Endothelial cell of umbilical vein (primary cell): ENCODE data around the gene CDK6. TPM values are rescaled to one million over a fixed set of nuclear protein-coding genes. Genes with fewer than 3 reads are reported as not detected.

Source experiments
- BruUV-seq: library from RNA; stranded (reverse); fragments of 400-500 nt; replicated peaks from 2 replicates; lab custom pipeline; 2021; lab: Mats Ljungman, UMichigan
- CTCF ChIA-PET: fragments of 300-600, 350-600 bp; sonication (Branson Sonifier 250); formaldehyde crosslinking; loops from one replicate; lab custom pipeline; 2021; ENCODE audit warnings: antibody characterized with exemption, inconsistent platforms; lab: Charles Lee
- POLR2A ChIA-PET: fragments of 300-600, 350-600 bp; sonication (Branson Sonifier 250); formaldehyde crosslinking; loops from one replicate; lab custom pipeline; 2021; ENCODE audit warnings: antibody characterized with exemption, inconsistent platforms; lab: Charles Lee
- DNase-seq: peaks from one replicate; pipeline ENCODE4 v3.0.0-alpha.2; 2011; ENCODE audit warnings: low read depth, low spot score
- FAIRE-seq: peaks from 2 replicates; lab custom pipeline; 2011; peaks lifted over from hg19 to GRCh38; lab: Jason Lieb, UNC
- H2AFZ ChIP-seq: 2 replicates; pipeline ENCODE4 v1.6.0; 2012; ENCODE audit warnings: low read depth, low read length, control low read depth, inconsistent platforms
- H3K27ac ChIP-seq: 2 replicates; pipeline ENCODE4 v1.5.1; 2011; ENCODE audit warnings: low read depth, mild to moderate bottlenecking, control low read depth, low read length, moderate library complexity; ENCODE audit not compliant: insufficient read depth
- H3K27me3 ChIP-seq, 2 experiments: 2 replicates each; pipeline versions ENCODE4 v1.6.0 to v1.6.1; 2011; ENCODE audit warnings: low read length in 2 of 2, mixed read lengths in 1 of 2; ENCODE audit not compliant: control insufficient read depth in 2 of 2, insufficient read depth in 2 of 2
- H3K36me3 ChIP-seq, 2 experiments: 2 replicates in 1 of 2; 3 replicates in 1 of 2; pipeline ENCODE4 v1.5.1; 2011; ENCODE audit warnings: low read length in 2 of 2, mild to moderate bottlenecking in 1 of 2, moderate library complexity in 1 of 2; ENCODE audit not compliant: control insufficient read depth in 2 of 2, insufficient read depth in 2 of 2; ENCODE audit errors: extremely low read depth in 1 of 2
- H3K4me1 ChIP-seq: 3 replicates; pipeline ENCODE4 v1.5.1; 2011; ENCODE audit warnings: mild to moderate bottlenecking, low read length; ENCODE audit not compliant: control insufficient read depth, insufficient read depth; ENCODE audit errors: extremely low read depth
- H3K4me2 ChIP-seq: 2 replicates; pipeline ENCODE4 v1.6.1; 2011; ENCODE audit warnings: low read length, control low read depth, mixed read lengths; ENCODE audit not compliant: insufficient read depth
- H3K4me3 ChIP-seq, 3 experiments: fragments of 200-600 bp in 1 of 3; sonication (generic), shearing (Covaris generic) in 1 of 3; replicated peaks in 1 of 3; 2 replicates each; pipeline ENCODE4 v1.5.1; 2011 to 2016; ENCODE audit warnings: control low read depth in 3 of 3, low read length in 3 of 3, mild to moderate bottlenecking in 2 of 3, inconsistent platforms in 1 of 3, low read depth in 1 of 3, moderate library complexity in 1 of 3; ENCODE audit not compliant: insufficient read depth in 1 of 3
- H3K79me2 ChIP-seq: 2 replicates; pipeline ENCODE4 v1.6.0; 2012; ENCODE audit warnings: low read length, inconsistent platforms; ENCODE audit not compliant: control insufficient read depth, insufficient read depth
- H3K9ac ChIP-seq: replicated peaks from 2 replicates; pipeline ENCODE3; 2011; ENCODE audit warnings: low read length, control low read depth; ENCODE audit not compliant: insufficient read depth; ENCODE audit errors: extremely low read depth
- H3K9me1 ChIP-seq: replicated peaks from 3 replicates; pipeline ENCODE4 v1.6.0; 2011; ENCODE audit warnings: mild to moderate bottlenecking, low read length; ENCODE audit not compliant: control insufficient read depth, insufficient read depth; ENCODE audit errors: extremely low read depth
- H3K9me3 ChIP-seq: replicated peaks from 2 replicates; pipeline ENCODE4 v1.5.1; 2012; ENCODE audit warnings: low read length, inconsistent platforms; ENCODE audit not compliant: control insufficient read depth, insufficient read depth
- H4K20me1 ChIP-seq: replicated peaks from 2 replicates; pipeline ENCODE3; 2011; ENCODE audit warnings: mild to moderate bottlenecking, low read length; ENCODE audit not compliant: control insufficient read depth, insufficient read depth; ENCODE audit errors: extremely low read depth
- CTCF ChIP-seq, 2 donors: IDR thresholded peaks; 1 replicate in 1 of 2; 2 replicates in 1 of 2; pipeline ENCODE4 v1.5.1; 2011; ENCODE audit warnings: low read length in 2 of 2, mild to moderate bottlenecking in 2 of 2, moderate library complexity in 2 of 2, control low read depth in 1 of 2, inconsistent platforms in 1 of 2, low read depth in 1 of 2; ENCODE audit not compliant: insufficient read depth in 1 of 2; ENCODE audit errors: extremely low read depth in 1 of 2
- EZH2 ChIP-seq: IDR thresholded peaks from 2 replicates; pipeline ENCODE4 v1.6.1; 2012; ENCODE audit warnings: borderline replicate concordance, low read depth, mild to moderate bottlenecking, moderate library complexity, low read length, inconsistent platforms; ENCODE audit not compliant: severe bottlenecking
- FOS ChIP-seq: IDR thresholded peaks from 2 replicates; pipeline ENCODE4 v1.6.1; 2011; ENCODE audit warnings: mild to moderate bottlenecking, low read length, moderate library complexity, borderline replicate concordance; ENCODE audit not compliant: insufficient read depth
- GATA2 ChIP-seq: IDR thresholded peaks from 2 replicates; pipeline ENCODE4 v1.7.0; 2011; ENCODE audit warnings: low read depth, mild to moderate bottlenecking, moderate library complexity, mixed read lengths, low read length; ENCODE audit not compliant: insufficient read length, insufficient read depth
- JUN ChIP-seq: IDR thresholded peaks from 2 replicates; pipeline ENCODE4 v1.6.1; 2011; ENCODE audit warnings: borderline replicate concordance, low read depth; ENCODE audit not compliant: insufficient read length, insufficient read depth
- MAX ChIP-seq: IDR thresholded peaks from 2 replicates; pipeline ENCODE4 v1.6.1; 2011; ENCODE audit not compliant: insufficient read depth, insufficient read length
- MYC ChIP-seq: IDR thresholded peaks from one replicate; pipeline ENCODE4 v1.6.1; 2011; ENCODE audit warnings: mild to moderate bottlenecking, low read depth, low read length
- POLR2A ChIP-seq: IDR thresholded peaks from 2 replicates; pipeline ENCODE4 v1.6.1; 2012; ENCODE audit warnings: low read depth, mild to moderate bottlenecking, control low read depth, low read length
- POLR2AphosphoS5 ChIP-seq: IDR thresholded peaks from 2 replicates; pipeline ENCODE4 v1.6.1; 2012; ENCODE audit warnings: low read depth, mild to moderate bottlenecking, control low read depth, low read length, moderate library complexity; ENCODE audit not compliant: insufficient read depth
- dilution Hi-C: fragments of 300-500 bp; cut with MboI; formaldehyde crosslinking; loops from one replicate; pipeline ENCODE4 v1.15.0; 2019; ENCODE audit warnings: low sequenced_read_pairs; ENCODE audit not compliant: extremely low pct_ligation_motif_present
- intact Hi-C: fragments of 100-400 bp; cut with micrococcal nuclease; formaldehyde crosslinking; loops from one replicate; pipeline ENCODE4 v1.10.0; 2022
- polyA plus RNA-seq, 4 experiments: library from polyadenylated mRNA; depleted of rRNA in 3 of 4; stranded (reverse) in 3 of 4; unstranded in 1 of 4; fragments of >200 nt; gene quantifications; 2 replicates each; pipeline versions ENCODE4 v1.2.1 to v1.2.3, GENCODE V29; 2011 to 2012; ENCODE audit warnings: missing spikeins in 1 of 4
- total RNA-seq: library from RNA; stranded (reverse); gene quantifications from 2 replicates; pipeline ENCODE4 v1.2.3, GENCODE V29; 2021

Gene CDK6
- total and polyA plus RNA-seq, 2 donors (not counting 3 experiments of a cell fraction or from before 2014, with no cell fraction given), result 6.0 to 28.2 TPM

GRCh38 chr7:92820191-92820590, 16.2 kb downstream of the CDK6 start:
- Histone ChIP-seq H3K27ac (no peak overlapping the region), H2AFZ (no peak overlapping the region), H3K9me1 (no peaks in the 10 kb centered on the region), H3K79me2 (peaks cover 48% of the 10 kb centered on the region), H3K9me3 (no peaks in the 10 kb centered on the region), H3K36me3 (no peaks in the 10 kb centered on the region), H3K4me1 (no peaks in the 10 kb centered on the region), H3K9ac (no peak overlapping the region), H3K4me2 (no peak overlapping the region), H4K20me1 (no peaks in the 10 kb centered on the region), H3K4me3 (no peak overlapping the region), H3K27me3 (no peaks in the 10 kb centered on the region)
- DNase-seq, result no peak
- BruUV-seq, result no TSS peak
- ChIA-PET CTCF (interaction anchor here (0.7 kb wide), 1 partner anchor 78 kb away, joined by 3 read pairs; no protein-coding TSS in a partner anchor), POLR2A (no interaction called here)
- no peak for FAIRE-seq
- intact Hi-C loops, result no loop called here
- TF ChIP-seq FOS (no peak), EZH2 (no peak), JUN (no peak), POLR2A (no peak), MAX (no peak), GATA2 (no peak), POLR2AphosphoS5 (no peak)
- dilution Hi-C loops, result no loop called here

DNA sequence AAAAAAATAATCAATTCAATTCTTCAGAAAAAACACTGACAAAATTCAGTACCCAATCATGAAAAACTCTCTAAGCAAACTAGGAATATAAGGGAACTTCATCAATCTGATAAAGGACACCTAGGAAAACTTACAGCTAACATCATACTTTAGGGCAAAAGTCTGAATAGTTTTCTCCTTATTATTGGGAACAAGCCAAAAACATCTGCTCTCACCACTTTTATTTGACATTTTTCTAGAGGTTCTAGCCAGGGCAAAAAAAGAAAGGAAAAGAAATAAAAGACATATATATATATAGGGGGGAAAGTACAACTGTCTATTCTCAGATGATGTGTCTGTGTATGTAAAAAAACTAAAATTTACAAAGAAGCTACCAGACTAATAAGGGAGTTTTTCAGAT, 19.0 kb downstream of the CDK6 start:
- Histone ChIP-seq H3K79me2 (peaks cover 46% of the 10 kb centered on the region), H3K9ac (no peak overlapping the region), H3K36me3 (no peaks in the 10 kb centered on the region), H3K9me1 (no peaks in the 10 kb centered on the region), H4K20me1 (no peaks in the 10 kb centered on the region), H3K4me2 (no peak overlapping the region), H3K9me3 (no peaks in the 10 kb centered on the region), H3K27me3 (no peaks in the 10 kb centered on the region), H3K4me1 (peaks cover 8% of the 10 kb centered on the region), H2AFZ (no peak overlapping the region), H3K4me3 (no peak overlapping the region), H3K27ac (no peak overlapping the region)
- FAIRE-seq (no peak), DNase-seq (no peak)
- no TSS peak for BruUV-seq
- dilution Hi-C loops, result no loop called here
- POLR2A ChIA-PET, result no interaction called here
- intact Hi-C loops, result no loop called here
- CTCF ChIA-PET, result interaction anchor here (1.0 to 1.9 kb wide), 5 partner anchors 8 to 25 kb away, joined by 3 to 13 read pairs (median 3); no protein-coding TSS in a partner anchor
- TF ChIP-seq POLR2A (no peak), MYC (no peak), EZH2 (no peak), POLR2AphosphoS5 (no peak), MAX (no peak), GATA2 (no peak), JUN (no peak), CTCF (IDR thresholded peaks at IDR 0.05; ENCODE audit: extremely low read depth in 1 of 2, insufficient read depth in 1 of 2, low read depth in 1 of 2, low read length in 2 of 2) (no peak), FOS (no peak)
